ENCODE data around the gene FUNDC1.

FUNDC1 gene

GRCh38 chrX:44474410-44474809 is 68.2 kb downstream of the FUNDC1 start:
- DNase-seq: no peak

All from NCI-H2107 (cell line).